GM23338 (cell line): ENCODE results near the gene FRMD4A.

Experiments
- CREB1 ChIP-seq: fragments of 250-450 bp; sonication (Bioruptor Pico); IDR thresholded peaks from 2 replicates; pipeline ENCODE4 v1.5.0; 2020; ENCODE audit warnings: low read depth, mild to moderate bottlenecking, moderate library complexity
- ETS1 ChIP-seq: IDR thresholded peaks from 2 replicates; pipeline ENCODE4 v1.6.1; 2016; ENCODE audit warnings: antibody characterized with exemption
- EZH2 ChIP-seq: fragments of 200-600 bp; sonication (generic); IDR thresholded peaks from one replicate; pipeline ENCODE4 v1.8.0; 2017; ENCODE audit warnings: antibody characterized with exemption, mild to moderate bottlenecking, low read depth; ENCODE audit not compliant: unreplicated experiment
- EZH2phosphoT487 ChIP-seq: fragments of 200-600 bp; sonication (generic); IDR thresholded peaks from one replicate; pipeline ENCODE4 v1.8.1; 2018; ENCODE audit warnings: antibody characterized with exemption; ENCODE audit not compliant: unreplicated experiment
- JUNB ChIP-seq: IDR thresholded peaks from one replicate; pipeline ENCODE4 v1.6.1; 2016; ENCODE audit warnings: antibody characterized with exemption; ENCODE audit not compliant: unreplicated experiment
- NANOG ChIP-seq: IDR thresholded peaks from 2 replicates; pipeline ENCODE4 v1.6.1; 2016; ENCODE audit warnings: antibody characterized with exemption, borderline replicate concordance
- POLR2AphosphoS5 ChIP-seq: IDR thresholded peaks from 2 replicates; pipeline ENCODE4 v1.6.1; 2016; ENCODE audit warnings: antibody characterized with exemption, low read depth
- REST ChIP-seq: IDR thresholded peaks from one replicate; pipeline ENCODE4 v1.6.1; 2018; ENCODE audit warnings: antibody characterized with exemption; ENCODE audit not compliant: unreplicated experiment
- STAT1 ChIP-seq: IDR thresholded peaks from one replicate; pipeline ENCODE4 v1.6.1; 2016; ENCODE audit warnings: antibody characterized with exemption; ENCODE audit not compliant: unreplicated experiment
- TF ChIP-seq, protein P1 (sequence below), 2 experiments: fragments of 200-600 bp in 1 of 2; sonication (generic) in 1 of 2; conservative IDR thresholded peaks; 2 replicates each; pipeline versions ENCODE4 v1.5.1 to v1.6.1; 2016 to 2017; ENCODE audit warnings: antibody characterized with exemption in 2 of 2, low read depth in 2 of 2, mild to moderate bottlenecking in 2 of 2, moderate library complexity in 1 of 2

DNA sequence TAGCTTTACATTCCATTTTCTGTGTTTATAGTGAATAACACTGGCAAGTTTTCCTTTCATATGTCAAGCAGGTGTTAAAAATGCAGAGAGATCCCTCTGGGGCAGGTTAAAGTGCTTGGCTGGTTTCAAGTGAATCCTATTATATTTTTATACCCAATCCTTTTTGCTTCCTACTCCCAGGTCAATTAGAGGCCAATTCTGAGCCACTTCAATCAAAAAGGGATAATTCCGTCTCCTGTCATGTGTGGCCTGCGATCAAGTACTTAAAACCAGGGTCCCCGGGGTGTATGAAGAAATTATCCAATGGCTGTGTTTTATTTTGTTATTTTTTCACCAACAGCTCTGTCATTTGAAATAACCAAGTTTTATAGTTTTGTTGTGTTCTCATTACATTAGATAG is 430.8 kb downstream of the FRMD4A start:
- no peak for TF ChIP-seq EZH2
- TF ChIP-seq POLR2AphosphoS5: no peak
- TF ChIP-seq, protein P1, sequence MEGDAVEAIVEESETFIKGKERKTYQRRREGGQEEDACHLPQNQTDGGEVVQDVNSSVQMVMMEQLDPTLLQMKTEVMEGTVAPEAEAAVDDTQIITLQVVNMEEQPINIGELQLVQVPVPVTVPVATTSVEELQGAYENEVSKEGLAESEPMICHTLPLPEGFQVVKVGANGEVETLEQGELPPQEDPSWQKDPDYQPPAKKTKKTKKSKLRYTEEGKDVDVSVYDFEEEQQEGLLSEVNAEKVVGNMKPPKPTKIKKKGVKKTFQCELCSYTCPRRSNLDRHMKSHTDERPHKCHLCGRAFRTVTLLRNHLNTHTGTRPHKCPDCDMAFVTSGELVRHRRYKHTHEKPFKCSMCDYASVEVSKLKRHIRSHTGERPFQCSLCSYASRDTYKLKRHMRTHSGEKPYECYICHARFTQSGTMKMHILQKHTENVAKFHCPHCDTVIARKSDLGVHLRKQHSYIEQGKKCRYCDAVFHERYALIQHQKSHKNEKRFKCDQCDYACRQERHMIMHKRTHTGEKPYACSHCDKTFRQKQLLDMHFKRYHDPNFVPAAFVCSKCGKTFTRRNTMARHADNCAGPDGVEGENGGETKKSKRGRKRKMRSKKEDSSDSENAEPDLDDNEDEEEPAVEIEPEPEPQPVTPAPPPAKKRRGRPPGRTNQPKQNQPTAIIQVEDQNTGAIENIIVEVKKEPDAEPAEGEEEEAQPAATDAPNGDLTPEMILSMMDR (conservative IDR thresholded peaks at IDR 0.05; ENCODE audit: low read depth in 2 of 2): no peak
- TF ChIP-seq ETS1: no peak
- no peak for TF ChIP-seq CREB1 (CRISPR knock-in tag)
- TF ChIP-seq REST: no peak
- TF ChIP-seq EZH2phosphoT487: no peak
- TF ChIP-seq JUNB: no peak
- TF ChIP-seq NANOG: no peak
- no peak for TF ChIP-seq STAT1
